ENCODE results near the gene CTAGE1.
A peak's percentile ranks its signal among the peaks of the same experiment; 100 is the strongest.
"Not testable (repeated sequence)": the region's sequence is repeated elsewhere in the genome, so short reads cannot be mapped to it uniquely, and the experiment has no call there.

The CTAGE1 gene

GRCh38 chr18:22434973-22435608, 17.4 kb upstream of the CTAGE1 start:
- DNase-seq: peak; percentile 24

GRCh38 chr18:22433956-22434355, 16.2 kb upstream of the CTAGE1 start:
- DNase-seq: no peak

GRCh38 chr18:22432657-22433137, 15.0 kb upstream of the CTAGE1 start:
- DNase-seq: peak; percentile 62

- DNase-seq: no peak
These were observed 11.8 kb upstream of the CTAGE1 start for GRCh38 chr18:22429564-22429963.

GRCh38 chr18:22428672-22429071, 11.0 kb upstream of the CTAGE1 start:
- DNase-seq: no peak

- no peak for DNase-seq
These were observed 10.3 kb upstream of the CTAGE1 start for GRCh38 chr18:22427822-22428549.

- no peak for DNase-seq
These were observed 6.8 kb upstream of the CTAGE1 start for GRCh38 chr18:22424565-22424963.

- DNase-seq: no peak
These were observed 6.3 kb upstream of the CTAGE1 start for GRCh38 chr18:22423878-22424564.

GRCh38 chr18:22422909-22423548, 5.3 kb upstream of the CTAGE1 start:
- no peak for DNase-seq

GRCh38 chr18:22420652-22421051, 2.9 kb upstream of the CTAGE1 start:
- DNase-seq: no peak

- no peak for DNase-seq
These were observed 5.4 kb downstream of the CTAGE1 start for GRCh38 chr18:22412176-22412911.

GRCh38 chr18:22411446-22411845, 6.3 kb downstream of the CTAGE1 start:
- no peak for DNase-seq

- DNase-seq: no peak
These were observed 7.6 kb downstream of the CTAGE1 start for GRCh38 chr18:22410126-22410525.

- DNase-seq: no peak
These were observed 8.3 kb downstream of the CTAGE1 start for GRCh38 chr18:22409445-22409844.

- DNase-seq: no peak
These were observed 9.7 kb downstream of the CTAGE1 start for GRCh38 chr18:22408059-22408458.

- no peak for DNase-seq
These were observed 12.6 kb downstream of the CTAGE1 start for GRCh38 chr18:22405142-22405541.

- no peak for DNase-seq
These were observed 13.8 kb downstream of the CTAGE1 start for GRCh38 chr18:22403950-22404349.

GRCh38 chr18:22399949-22400348, 17.8 kb downstream of the CTAGE1 start:
- no peak for DNase-seq

GRCh38 chr18:22398464-22398863, 19.3 kb downstream of the CTAGE1 start:
- no peak for DNase-seq

- DNase-seq: no peak
These were observed 23.3 kb downstream of the CTAGE1 start for GRCh38 chr18:22394428-22394827.

- DNase-seq: not testable (repeated sequence)
These were observed 24.6 kb downstream of the CTAGE1 start for GRCh38 chr18:22393164-22393563.

All from amniotic stem cell (primary cell).